ENCODE measurements around the gene RAG2.

RAG2 gene

DNA sequence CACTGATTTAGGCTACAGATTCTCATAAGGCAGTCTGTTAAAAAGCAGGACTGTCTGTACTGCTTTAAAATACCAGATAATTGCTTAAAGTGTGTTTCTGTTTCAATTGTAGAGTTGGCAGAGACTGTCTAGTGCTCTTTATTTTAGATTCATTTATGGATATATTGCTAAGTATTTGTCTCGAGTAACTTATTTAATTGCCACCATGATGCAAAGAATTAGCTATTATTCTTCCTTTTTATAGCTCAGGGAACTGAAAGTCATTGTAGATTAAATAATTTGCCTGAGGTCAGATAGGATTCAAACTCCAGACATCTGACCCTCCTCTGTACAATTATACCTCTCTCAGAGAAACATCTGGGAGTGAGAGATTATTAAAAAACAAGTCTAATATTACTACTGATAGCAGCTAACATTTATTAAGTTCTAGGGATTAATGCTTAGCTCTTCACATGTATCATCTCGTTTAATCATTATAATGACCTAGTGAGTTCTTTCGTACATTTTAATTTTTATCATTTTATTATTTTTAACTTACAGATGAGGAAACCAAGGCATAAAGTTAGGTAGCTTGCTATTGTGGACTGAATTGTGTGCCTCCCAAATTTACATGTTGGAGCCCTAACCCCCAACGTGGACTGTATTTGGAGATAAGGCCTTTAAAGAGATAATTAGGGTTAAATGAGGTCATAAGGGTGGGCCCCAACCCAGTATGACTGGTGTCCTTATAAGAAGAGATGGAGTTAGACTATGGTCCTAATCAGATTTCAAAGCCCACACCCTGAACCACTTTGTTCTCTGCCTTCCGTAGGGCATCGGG, 19.7 kb upstream of the RAG2 start:
- Mint-ChIP-seq H3K9me3 (no peaks in the 10 kb centered on the region), H3K27ac (no peak overlapping the region), H3K4me1 (peaks cover 13 to 17% of the 10 kb centered on the region in 2 donors), H3K36me3 (no peaks in the 10 kb centered on the region), H3K4me3 (no peak overlapping the region), H3K27me3 (peaks cover 28 to 29% of the 10 kb centered on the region in 2 donors)
- DNase-seq (no peak), ATAC-seq (replicated peaks) (no peak)

DNA sequence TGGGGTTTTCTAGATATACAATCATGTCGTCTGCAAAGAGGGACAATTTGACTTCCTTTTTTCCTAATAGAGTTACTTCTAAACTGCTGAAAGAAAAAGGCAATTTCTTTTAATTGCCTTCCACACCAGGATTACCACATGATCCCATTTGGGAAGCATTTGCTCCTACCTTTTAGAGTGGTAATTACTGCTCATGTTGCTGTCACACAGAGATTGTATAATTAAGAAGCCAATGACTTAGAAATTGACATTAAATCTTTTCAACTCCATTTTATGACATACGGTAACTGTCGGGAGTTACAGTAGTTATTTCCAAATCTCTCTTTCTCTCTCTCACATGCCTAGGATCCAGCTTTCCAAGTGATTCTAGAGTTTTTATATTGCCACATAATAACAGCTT, 17.8 kb upstream of the RAG2 start:
- no peak overlapping the region for H3K27ac Mint-ChIP-seq
- DNase-seq = no peak
- no peaks in the 10 kb centered on the region for H3K9me3 Mint-ChIP-seq
- peaks cover 29 to 38% of the 10 kb centered on the region in 2 donors for H3K27me3 Mint-ChIP-seq
- no peak overlapping the region for H3K4me3 Mint-ChIP-seq
- H3K36me3 Mint-ChIP-seq = no peaks in the 10 kb centered on the region
- H3K4me1 Mint-ChIP-seq = peaks cover 13 to 17% of the 10 kb centered on the region in 2 donors
- no peak for ATAC-seq (replicated peaks)

DNA sequence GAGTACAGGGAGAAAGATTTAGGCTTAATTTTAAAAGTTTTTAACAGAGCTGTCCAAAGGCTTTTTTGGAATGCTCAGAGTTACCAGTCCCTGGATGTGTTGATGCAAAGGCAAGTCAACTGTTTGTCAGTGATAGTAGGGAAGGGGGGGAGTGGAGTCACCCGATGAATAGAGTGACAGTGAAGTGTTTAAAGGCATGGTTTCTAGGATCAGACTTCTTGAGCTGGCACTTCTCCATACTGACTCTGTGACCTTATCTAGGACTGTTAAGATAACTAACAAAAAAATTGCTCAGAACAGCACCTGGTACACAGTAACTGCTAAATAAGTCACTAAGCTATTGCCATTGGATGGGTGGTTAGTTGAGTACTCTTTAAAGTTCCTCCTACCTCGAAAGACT, 11.3 kb upstream of the RAG2 start:
- Mint-ChIP-seq H3K36me3 (no peaks in the 10 kb centered on the region), H3K27ac (no peak overlapping the region), H3K4me1 (no peaks in the 10 kb centered on the region), H3K9me3 (no peaks in the 10 kb centered on the region), H3K27me3 (peaks cover 22 to 43% of the 10 kb centered on the region in 2 donors), H3K4me3 (no peak overlapping the region)
- DNase-seq = no peak
- no peak for ATAC-seq (replicated peaks)

DNA sequence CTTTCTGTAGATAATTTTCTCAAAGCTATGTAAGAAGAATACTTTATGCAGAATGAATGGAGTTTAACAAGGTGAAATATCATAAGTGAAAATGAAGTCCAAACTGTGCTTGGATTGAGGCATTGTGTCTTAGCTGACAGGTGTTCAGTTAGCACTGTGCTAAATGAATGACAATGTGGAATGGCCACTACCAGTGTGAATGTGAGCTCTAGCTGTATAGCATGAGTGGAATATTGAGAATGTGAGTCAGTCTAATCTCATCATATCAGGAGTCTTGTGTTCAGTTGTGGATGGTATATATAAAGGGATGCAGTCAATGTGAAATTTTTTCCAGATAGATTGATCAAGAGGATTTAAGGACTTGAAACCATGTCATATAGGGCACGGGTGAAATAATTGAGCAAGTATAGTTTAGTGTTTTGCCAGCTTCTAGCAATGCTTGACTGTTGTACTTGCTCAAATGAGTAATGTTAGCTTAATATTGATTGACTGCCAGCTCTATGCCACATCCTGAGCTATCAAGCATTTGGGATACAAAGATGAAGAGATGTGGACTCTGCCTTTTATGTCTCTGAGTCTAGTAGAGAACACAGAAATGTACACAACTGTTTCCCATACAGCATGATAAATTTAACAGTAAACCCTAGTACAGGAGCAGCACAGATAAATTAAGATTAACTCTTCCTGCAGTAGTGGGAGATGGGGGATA, 10.6 kb upstream of the RAG2 start:
- ATAC-seq (replicated peaks) (no peak), DNase-seq (no peak)
- Mint-ChIP-seq H3K4me1 (no peaks in the 10 kb centered on the region), H3K4me3 (no peak overlapping the region), H3K9me3 (no peaks in the 10 kb centered on the region), H3K36me3 (no peaks in the 10 kb centered on the region), H3K27ac (no peak overlapping the region), H3K27me3 (peaks cover 29 to 50% of the 10 kb centered on the region in 2 donors)

DNA sequence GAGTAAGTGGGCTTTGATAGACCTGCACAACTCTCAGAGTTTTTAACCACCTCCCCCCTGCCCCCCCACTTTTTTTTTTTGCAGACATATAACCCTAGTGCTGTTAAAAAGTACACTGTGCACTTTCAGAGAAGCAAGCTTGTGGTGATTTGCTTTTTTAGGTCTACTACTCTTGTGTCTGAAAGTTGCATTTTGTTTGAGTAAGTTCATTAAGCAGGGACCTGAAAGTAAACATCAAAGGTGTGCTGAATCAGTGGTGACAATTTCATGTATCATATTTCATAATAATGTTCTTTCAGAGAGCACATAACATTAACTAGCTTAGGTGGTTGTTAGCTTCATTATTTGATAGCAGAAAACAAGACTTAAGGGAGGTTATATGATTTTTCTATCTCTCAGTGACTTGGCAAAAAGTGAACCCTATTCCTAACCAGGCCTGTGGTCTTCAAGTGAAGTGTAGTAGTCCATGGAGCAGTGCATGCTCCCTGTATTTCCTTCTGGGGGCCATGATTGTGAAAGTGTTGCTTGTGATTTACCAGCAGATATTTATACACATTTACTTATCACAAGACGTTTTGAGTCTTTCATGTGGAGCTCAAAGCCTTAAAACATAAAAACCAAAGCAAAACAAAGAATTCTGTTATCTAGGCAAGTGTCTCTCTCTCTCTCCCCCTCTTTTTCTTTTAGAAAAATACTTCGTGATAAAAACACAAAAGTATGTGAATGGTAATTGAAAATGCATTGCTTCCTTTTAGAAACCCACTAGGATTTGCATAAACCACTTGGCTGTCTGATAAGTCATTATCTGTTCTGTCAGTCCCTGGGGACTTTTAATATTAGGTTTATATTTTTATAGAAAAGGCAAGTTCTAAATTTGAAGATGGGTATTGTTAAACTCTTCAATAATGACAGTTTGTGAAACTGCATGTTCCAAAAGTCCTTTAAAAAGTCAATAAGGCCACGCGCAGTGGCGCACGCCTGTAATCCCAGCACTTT, 7.5 kb upstream of the RAG2 start:
- DNase-seq (no peak), ATAC-seq (replicated peaks) (no peak)
- Mint-ChIP-seq H3K9me3 (no peaks in the 10 kb centered on the region), H3K4me1 (peaks cover 0 to 1% of the 10 kb centered on the region in 2 donors), H3K4me3 (no peak overlapping the region), H3K36me3 (no peaks in the 10 kb centered on the region), H3K27me3 (peaks cover 44 to 54% of the 10 kb centered on the region in 2 donors), H3K27ac (no peak overlapping the region)

DNA sequence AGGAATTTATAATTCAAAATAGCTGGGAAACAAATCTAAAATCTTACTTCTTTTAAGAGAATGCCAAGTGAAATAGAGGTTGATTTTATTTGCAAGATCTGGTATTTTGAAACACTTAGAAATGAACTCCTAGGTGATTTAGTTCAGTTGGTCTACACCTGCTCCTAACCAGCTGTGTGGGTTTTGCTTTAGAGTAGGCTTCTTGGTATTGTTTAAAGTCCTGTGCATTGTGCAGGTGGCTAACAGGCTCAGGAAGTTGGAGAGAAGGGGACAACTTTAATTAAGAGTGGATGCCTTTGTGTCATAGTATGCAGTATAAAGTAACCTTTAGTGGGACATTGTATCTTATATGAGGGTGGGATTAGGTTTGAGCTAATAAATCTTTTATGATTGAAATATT, 4.1 kb upstream of the RAG2 start:
- ATAC-seq (replicated peaks) = no peak

DNA sequence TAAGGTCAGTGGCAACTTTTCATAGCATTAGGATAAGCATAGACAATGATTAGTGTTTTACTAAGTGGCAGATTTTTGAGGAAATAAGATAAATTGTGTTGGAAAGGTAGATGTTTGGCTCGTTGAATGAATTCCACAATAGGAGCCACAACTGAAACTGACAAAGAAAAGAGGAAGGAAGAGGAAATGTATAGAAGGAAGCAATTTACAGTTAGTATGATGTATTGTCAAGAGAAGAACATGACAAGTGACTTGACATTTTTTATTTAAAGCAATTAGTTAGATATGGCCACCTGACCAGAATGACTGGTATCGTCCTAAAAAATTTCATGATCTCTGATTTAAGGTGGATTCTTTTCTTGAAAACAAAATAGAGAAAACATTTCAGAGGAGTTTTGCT, 3.1 kb upstream of the RAG2 start:
- Mint-ChIP-seq H3K27ac (no peak overlapping the region), H3K4me3 (no peak overlapping the region), H3K27me3 (peaks cover 42 to 43% of the 10 kb centered on the region in 2 donors), H3K4me1 (peaks cover 0 to 3% of the 10 kb centered on the region in 2 donors), H3K9me3 (no peaks in the 10 kb centered on the region), H3K36me3 (peaks cover 0 to 1% of the 10 kb centered on the region in 2 donors)
- DNase-seq (no peak), ATAC-seq (replicated peaks) (no peak)

More for the DNA sequence above, 4.1 kb upstream of the RAG2 start:
- Mint-ChIP-seq H3K4me1 (peaks cover 0 to 3% of the 10 kb centered on the region in 2 donors), H3K36me3 (peaks cover 0 to 1% of the 10 kb centered on the region in 2 donors), H3K27ac (no peak overlapping the region), H3K27me3 (peaks cover 42 to 43% of the 10 kb centered on the region in 2 donors), H3K4me3 (no peak overlapping the region), H3K9me3 (no peaks in the 10 kb centered on the region)
- DNase-seq = no peak

DNA sequence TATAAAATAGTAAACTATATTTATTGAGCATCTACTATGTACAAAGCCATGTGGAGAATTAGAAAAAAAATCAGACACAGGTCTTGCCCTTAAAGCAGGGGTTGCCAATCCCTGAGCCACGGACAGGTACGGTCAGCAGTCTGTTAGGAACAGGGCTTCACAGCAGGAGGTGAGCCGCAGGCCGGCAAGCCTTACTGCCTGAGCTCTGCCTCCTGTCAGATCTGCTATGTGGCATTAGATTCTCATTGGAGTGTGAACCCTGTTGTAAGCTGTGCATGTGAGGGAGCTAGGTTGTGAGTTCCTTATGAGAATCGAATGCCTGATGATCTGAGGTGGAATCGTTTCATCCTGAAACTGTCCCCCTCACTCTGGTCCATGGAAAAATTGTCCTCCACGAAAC, 2.1 kb upstream of the RAG2 start:
- no peak for DNase-seq
- peaks cover 2 to 3% of the 10 kb centered on the region in 2 donors for H3K4me1 Mint-ChIP-seq
- no peak for ATAC-seq (replicated peaks)
- H3K27me3 Mint-ChIP-seq = peaks cover 42 to 43% of the 10 kb centered on the region in 2 donors
- peaks cover 0 to 1% of the 10 kb centered on the region in 2 donors for H3K36me3 Mint-ChIP-seq
- no peak overlapping the region for H3K4me3 Mint-ChIP-seq
- no peak overlapping the region for H3K27ac Mint-ChIP-seq
- no peaks in the 10 kb centered on the region for H3K9me3 Mint-ChIP-seq

DNA sequence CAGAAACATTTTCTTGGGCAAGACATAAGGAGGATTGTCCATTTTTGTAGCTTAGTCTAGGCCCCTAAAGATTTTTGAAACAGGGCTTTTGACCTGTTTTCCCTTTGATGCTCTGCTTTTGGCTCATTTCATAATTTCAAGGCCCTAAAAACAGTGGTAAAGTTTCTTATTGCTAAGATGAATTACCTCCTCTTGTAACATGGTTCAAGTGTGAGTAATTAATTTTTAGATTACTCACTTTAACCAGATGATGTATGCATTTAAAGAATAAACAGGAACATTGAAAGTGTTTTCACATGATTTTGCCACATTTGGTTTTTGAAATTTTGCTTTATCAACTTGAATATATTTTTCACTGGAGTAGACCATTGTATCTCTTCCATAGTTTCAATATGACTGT, 1.2 kb downstream of the RAG2 start:
- no peak for ATAC-seq (replicated peaks)

DNA sequence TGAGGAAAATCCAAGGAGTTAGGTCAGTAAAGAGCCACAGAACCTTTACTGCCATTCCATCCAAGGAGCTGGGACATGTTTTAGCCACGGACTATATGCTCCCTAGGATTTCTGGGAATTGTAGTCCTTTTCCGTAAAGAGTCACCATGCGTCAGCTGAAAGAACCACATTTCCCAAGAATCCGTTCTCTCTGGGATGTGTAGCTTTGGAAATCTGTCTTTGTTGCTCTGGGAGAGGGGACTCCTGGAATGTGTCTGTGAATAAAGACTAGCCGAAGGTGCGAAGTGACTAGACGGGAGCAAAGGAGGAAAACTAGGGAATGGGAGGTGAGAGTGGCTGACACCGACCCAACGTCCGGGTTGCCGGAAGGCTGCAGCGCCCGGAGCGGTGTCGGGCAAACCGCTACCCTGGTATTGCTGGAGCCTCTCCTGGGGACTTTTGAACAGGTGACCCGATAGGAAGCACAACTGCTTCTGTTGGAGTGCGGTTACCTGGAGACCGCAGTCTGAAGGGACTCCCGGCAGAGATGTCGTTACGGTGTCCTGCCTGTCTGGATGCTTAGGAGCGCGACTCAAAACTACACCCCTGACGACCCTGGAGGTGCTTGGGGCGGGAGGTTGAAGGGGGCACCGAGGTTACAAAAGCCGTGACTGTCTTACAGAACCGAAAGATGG, 3.6 kb downstream of the RAG2 start, which contains the start of gene IFTAP:
TSS of gene IFTAP (plus strand) at position 187 of the 674 bp plus-strand sequence. CDS start 15,602 bp downstream, outside the sequence.
- peaks cover 6 to 11% of the 10 kb centered on the region in 2 donors for H3K4me1 Mint-ChIP-seq
- ATAC-seq (replicated peaks) (peak; percentile 84 to 91), DNase-seq (peak; percentile 15)
- H3K36me3 Mint-ChIP-seq = no peaks in the 10 kb centered on the region
- peak within 1 kb of the TSS; percentile 95 to 96 for H3K4me3 Mint-ChIP-seq
- peaks cover 21 to 28% of the 10 kb centered on the region in 2 donors for H3K27me3 Mint-ChIP-seq
- peak within 1 kb of the TSS; percentile 84 for H3K27ac Mint-ChIP-seq
- no peaks in the 10 kb centered on the region for H3K9me3 Mint-ChIP-seq

More for the DNA sequence above, 1.2 kb downstream of the RAG2 start:
- Mint-ChIP-seq H3K27me3 (peaks cover 38 to 44% of the 10 kb centered on the region in 2 donors), H3K9me3 (no peaks in the 10 kb centered on the region), H3K4me3 (no peak overlapping the region), H3K4me1 (peaks cover 8 to 11% of the 10 kb centered on the region in 2 donors), H3K36me3 (peaks cover 0 to 1% of the 10 kb centered on the region in 2 donors), H3K27ac (no peak overlapping the region)
- no peak for DNase-seq

DNA sequence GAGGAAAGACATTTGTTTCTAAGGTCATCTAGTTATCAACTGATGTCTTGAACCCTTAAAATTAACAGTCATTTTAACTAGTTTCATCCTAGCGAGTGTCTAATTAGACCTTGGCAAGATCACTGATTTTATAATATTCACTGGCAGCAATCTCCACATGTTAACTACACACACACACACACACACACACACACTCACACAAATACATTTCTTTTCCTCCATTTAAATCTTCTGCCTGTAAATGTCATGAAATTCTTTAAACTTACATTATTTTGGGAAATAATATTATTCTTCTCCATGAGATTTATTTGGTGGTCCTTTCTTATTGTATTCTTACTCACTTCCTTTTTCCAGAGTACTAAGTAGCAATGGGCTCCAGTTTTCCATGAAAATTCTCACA, 6.6 kb downstream of the RAG2 start:
- Mint-ChIP-seq H3K9me3 (peaks cover 0 to 2% of the 10 kb centered on the region in 2 donors), H3K36me3 (no peaks in the 10 kb centered on the region), H3K4me3 (no peak overlapping the region), H3K27me3 (peaks cover 27 to 36% of the 10 kb centered on the region in 2 donors), H3K27ac (no peak overlapping the region), H3K4me1 (peaks cover 7 to 11% of the 10 kb centered on the region in 2 donors)
- DNase-seq = no peak
- no peak for ATAC-seq (replicated peaks)

DNA sequence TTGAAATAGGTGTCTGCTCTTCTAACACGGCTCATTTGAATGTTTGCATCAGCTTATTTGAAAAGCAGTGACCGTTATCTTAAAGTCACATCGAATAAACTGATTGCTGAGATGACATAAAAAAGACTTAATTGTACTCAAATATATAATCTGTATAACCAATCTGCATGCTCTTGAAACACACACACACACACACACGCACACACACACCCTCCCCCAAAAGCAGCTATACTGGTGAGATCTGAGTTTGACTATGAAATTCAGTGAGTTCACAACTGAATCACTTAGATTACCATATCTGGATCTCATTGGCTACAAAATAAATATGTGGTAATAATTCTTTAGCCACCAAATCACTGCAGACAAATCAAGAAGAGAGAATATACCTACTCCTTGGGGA, 7.5 kb downstream of the RAG2 start:
- peaks cover 0 to 2% of the 10 kb centered on the region in 2 donors for H3K9me3 Mint-ChIP-seq
- H3K36me3 Mint-ChIP-seq = no peaks in the 10 kb centered on the region
- H3K27ac Mint-ChIP-seq = no peak overlapping the region
- ATAC-seq (replicated peaks) (no peak), DNase-seq (no peak)
- peaks cover 7 to 11% of the 10 kb centered on the region in 2 donors for H3K4me1 Mint-ChIP-seq
- H3K27me3 Mint-ChIP-seq = peaks cover 27 to 36% of the 10 kb centered on the region in 2 donors
- no peak overlapping the region for H3K4me3 Mint-ChIP-seq

DNA sequence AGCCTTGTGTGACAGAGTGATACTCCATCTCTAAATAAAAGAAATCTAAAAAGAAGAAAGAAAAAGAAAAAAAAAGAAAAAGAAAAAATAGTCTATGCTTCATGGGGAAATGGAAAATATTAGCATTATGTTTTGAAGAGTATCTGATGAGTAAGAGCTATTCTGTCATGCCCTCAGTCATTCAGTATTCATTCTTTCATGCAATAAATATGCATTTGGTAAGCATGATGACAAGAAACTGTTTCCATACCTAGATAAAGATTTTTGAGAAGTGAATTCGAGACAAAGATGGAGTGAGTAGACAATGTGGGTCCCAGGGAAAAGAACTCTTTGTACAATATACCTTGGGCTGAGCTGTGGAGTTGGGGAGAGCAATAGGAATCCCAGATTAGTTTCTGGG, 9.9 kb downstream of the RAG2 start:
- ATAC-seq (replicated peaks) (no peak), DNase-seq (no peak)
- H3K27me3 Mint-ChIP-seq = peaks cover 11 to 21% of the 10 kb centered on the region in 2 donors
- H3K27ac Mint-ChIP-seq = no peak overlapping the region
- no peak overlapping the region for H3K4me3 Mint-ChIP-seq
- no peaks in the 10 kb centered on the region for H3K36me3 Mint-ChIP-seq
- peaks cover 0 to 2% of the 10 kb centered on the region in 2 donors for H3K9me3 Mint-ChIP-seq
- H3K4me1 Mint-ChIP-seq = peaks cover 0 to 2% of the 10 kb centered on the region in 2 donors

All from stimulated activated naive B cell treated with anti-CD40 and anti-IgM and Interleukin-4, amounts not matched to agents 10 μg/mL and 1 μg/mL and 100 μg/mL, for 72 hours (primary cell).